ENCODE results near the gene RASIP1. TPM values are rescaled to one million over a fixed set of nuclear protein-coding genes. Genes with fewer than 3 reads are reported as not detected.

RASIP1 gene
- total and polyA plus RNA-seq, 2 of the 8 experiments (the other 6 are each of a cell fraction or from before 2014, with no cell fraction given), result 9.3 to 11.4 TPM

- H2BK5ac ChIP-seq (ENCODE audit: low read depth, low read length), result no peak overlapping the region
- no peaks in the 10 kb centered on the region for H3K9me3 ChIP-seq (ENCODE audit: insufficient read depth in 2 of 2, low read depth in 1 of 2, low read length in 1 of 2)
- H3K18ac ChIP-seq (ENCODE audit: extremely low read depth, low read length), result no peak overlapping the region
- peaks cover 8% of the 10 kb centered on the region; the same call in 1 of the 2 replicates for H3K23me2 ChIP-seq (ENCODE audit: low read depth, low read length)
- H2BK15ac ChIP-seq (ENCODE audit: low read length), result no peak overlapping the region
- no peak overlapping the region for H4K8ac ChIP-seq (ENCODE audit: extremely low read depth, insufficient read depth, low read length)
- peaks cover 2% of the 10 kb centered on the region; the same call in 1 of the 2 replicates for H3K79me1 ChIP-seq (ENCODE audit: low read depth, low read length)
- ChIA-PET CTCF (ENCODE audit: partially characterized antibody) (interaction anchor here (1.5 to 9.4 kb wide), 3 partner anchors 14 to 90 kb away, joined by 5 to 42 read pairs (median 9); no protein-coding TSS in a partner anchor), POLR2A (ENCODE audit: partially characterized antibody) (interaction anchor here (1.8 to 3.5 kb wide), 2 partner anchors 24 to 30 kb away, joined by 4 to 16 read pairs; no protein-coding TSS in a partner anchor)
- 97% methylated on average over 3 of the region's 4 CpGs; no CpG with 5 or more reads in 1 of the 2 experiments for WGBS, 2 experiments (ENCODE audit: extremely low coverage in 1 of 2, insufficient coverage in 1 of 2, insufficient read length in 1 of 2, insufficient replicate concordance in 2 of 2, low coverage in 1 of 2, low lambda C conversion rate in 2 of 2, missing lambda C conversion rate in 1 of 2)
- H3K36me3 ChIP-seq (ENCODE audit: control insufficient read depth in 2 of 4, insufficient read depth in 4 of 4, low read length in 3 of 4), result no peaks in the 10 kb centered on the region
- H3K27ac ChIP-seq (ENCODE audit: low read depth, low read length), result no peak overlapping the region
- H3K14ac ChIP-seq (ENCODE audit: insufficient read length), result no peak overlapping the region
- H3K4me1 ChIP-seq (replicated peaks in 1 of 4; ENCODE audit: control insufficient read depth in 3 of 4, insufficient read depth in 4 of 4, low read length in 3 of 4), result peaks cover 0 to 5% (median 1%) of the 10 kb centered on the region in 4 experiments; a peak in 4 of 7 replicates
- peak overlapping the region; percentile 29; the same call in 1 of the 2 replicates for H2BK12ac ChIP-seq (ENCODE audit: low read depth, low read length)
- no peak overlapping the region for H3K56ac ChIP-seq (replicated peaks; ENCODE audit: insufficient read length, low read depth, low read length)
- no peak overlapping the region for H3K4me2 ChIP-seq (ENCODE audit: insufficient read depth in 1 of 2, low read depth in 2 of 2, low read length in 2 of 2)
- FAIRE-seq (no peak), DNase-seq (ENCODE audit: low read depth in 1 of 2, low spot score in 2 of 2) (no peak)
- no peaks in the 10 kb centered on the region for H3K79me2 ChIP-seq (ENCODE audit: control insufficient read depth in 1 of 2, insufficient read depth in 2 of 2, low read length in 2 of 2)
- no peak overlapping the region for H2BK20ac ChIP-seq (ENCODE audit: low read length)
- H2AFZ ChIP-seq (ENCODE audit: low read length), result no peak overlapping the region
- H3K4me3 ChIP-seq (ENCODE audit: extremely low read depth in 1 of 4, insufficient read depth in 2 of 4, low read depth in 3 of 4, low read length in 4 of 4), result no peak overlapping the region
- H4K5ac ChIP-seq (ENCODE audit: insufficient read length, low read depth, low read length), result no peak overlapping the region
- no peaks in the 10 kb centered on the region for H4K20me1 ChIP-seq (replicated peaks in 1 of 2; ENCODE audit: control insufficient read depth in 1 of 2, insufficient read depth in 2 of 2, low read length in 2 of 2)
- H3K23ac ChIP-seq (ENCODE audit: insufficient read length), result no peak overlapping the region
- H3K27me3 ChIP-seq (replicated peaks in 1 of 4; ENCODE audit: control insufficient read depth in 3 of 4, extremely low read depth in 1 of 4, insufficient read depth in 3 of 4, low read length in 3 of 4), result no peaks in the 10 kb centered on the region
- H2BK120ac ChIP-seq (replicated peaks; ENCODE audit: low read depth, low read length), result no peak overlapping the region
- H3K9ac ChIP-seq (replicated peaks in 1 of 4; ENCODE audit: extremely low read depth in 1 of 4, low read depth in 3 of 4, low read length in 3 of 4), result no peak overlapping the region
- H4K91ac ChIP-seq (replicated peaks; ENCODE audit: insufficient read length, low read length), result no peak overlapping the region
- H3K4ac ChIP-seq (replicated peaks; ENCODE audit: insufficient read length, low read depth, low read length), result no peak overlapping the region
- H2AK5ac ChIP-seq (ENCODE audit: low read depth, low read length), result no peak overlapping the region
- TF ChIP-seq POLR2A (IDR thresholded peaks at IDR 0.05; ENCODE audit: control extremely low read depth in 1 of 2, low read depth in 2 of 2, low read length in 2 of 2) (no peak), SRF (IDR thresholded peaks at IDR 0.05; ENCODE audit: low read depth, low read length) (no peak), TAF7 (optimal IDR thresholded peaks at IDR 0.05; ENCODE audit: borderline replicate concordance, low read depth, low read length) (no peak), YY1 (IDR thresholded peaks at IDR 0.05; ENCODE audit: low read depth, low read length) (no peak), SP4 (IDR thresholded peaks at IDR 0.05; ENCODE audit: low read length) (no peak), BRCA1 (IDR thresholded peaks at IDR 0.05; ENCODE audit: low read depth, low read length) (no peak), JUND (IDR thresholded peaks at IDR 0.05; ENCODE audit: low read length) (no peak), MAFK (IDR thresholded peaks at IDR 0.05; ENCODE audit: low read depth, low read length) (no peak), CREB1 (IDR thresholded peaks at IDR 0.05) (no peak), TAF1 (IDR thresholded peaks at IDR 0.05; ENCODE audit: low read depth, low read length) (no peak), SIRT6 (IDR thresholded peaks at IDR 0.05; ENCODE audit: low read length) (no peak), ATF3 (IDR thresholded peaks at IDR 0.05; ENCODE audit: insufficient read depth, low read depth, low read length) (no peak), SIN3A (conservative IDR thresholded peaks at IDR 0.05 in 1 of 2, IDR thresholded peaks at IDR 0.05 in 1 of 2; ENCODE audit: low read depth in 1 of 2, low read length in 2 of 2) (no peak), CHD1 (IDR thresholded peaks at IDR 0.05; ENCODE audit: low read depth, low read length) (no peak), RNF2 (IDR thresholded peaks at IDR 0.05; ENCODE audit: borderline replicate concordance, low read depth, low read length, missing control alignments, poor library complexity, severe bottlenecking) (no peak)
Measured at GRCh38 chr19:48698046-48698445, 42.4 kb downstream of the RASIP1 start.

All from H1 (cell line).